Measurements from ENCODE around the gene KRT39. TPM values are rescaled to one million over a fixed set of nuclear protein-coding genes. Genes with fewer than 3 reads are reported as not detected.

KRT39 gene
- total and polyA plus RNA-seq, 2 experiments from 2014 or later, result not detected

DNA sequence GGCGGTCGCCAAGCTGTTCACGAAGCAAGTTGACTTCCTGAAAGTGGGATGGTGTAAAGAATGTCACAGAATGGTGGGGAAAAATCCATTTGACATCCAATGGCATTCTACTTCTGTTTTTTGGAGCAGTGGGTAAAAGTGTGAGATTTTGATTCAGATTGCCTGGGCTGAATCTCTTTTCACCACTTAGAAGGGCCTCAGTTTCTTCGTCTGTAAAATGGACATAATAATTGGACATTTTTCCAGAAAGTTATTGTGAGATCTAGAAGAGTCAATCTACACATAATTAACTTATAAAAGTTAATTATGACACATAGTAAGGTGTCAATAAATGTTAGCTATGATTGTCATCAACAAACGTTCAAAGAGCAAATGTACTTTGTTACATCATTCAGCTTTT lies 14.4 kb upstream of the KRT39 start:
- Histone ChIP-seq H3K4me3 (no peak overlapping the region), H3F3A (replicated peaks; ENCODE audit: low read depth) (no peaks in the 10 kb centered on the region), H4K20me1 (replicated peaks; ENCODE audit: insufficient read depth) (no peaks in the 10 kb centered on the region), H3K79me2 (replicated peaks; ENCODE audit: insufficient read depth) (no peaks in the 10 kb centered on the region), H3K27ac (ENCODE audit: low read depth) (no peak overlapping the region), H3K9me2 (ENCODE audit: insufficient read depth) (0 out of 2 replicates have a peak, but pooled peaks cover 3% of the 10 kb centered on the region), H2AFZ (no peak overlapping the region), H3K4me2 (no peak overlapping the region), H3K4me1 (ENCODE audit: insufficient read depth) (0 out of 2 replicates have a peak, but pooled peaks cover 3% of the 10 kb centered on the region), H3K36me3 (ENCODE audit: insufficient read depth) (no peaks in the 10 kb centered on the region), H3K27me3 (ENCODE audit: insufficient read depth) (no peaks in the 10 kb centered on the region)
- H3K36me3 Mint-ChIP-seq (ENCODE audit: low read depth), result no peaks in the 10 kb centered on the region
- H3K27me3 Mint-ChIP-seq (ENCODE audit: insufficient read depth, low read depth, poor library complexity), result peaks cover 6% of the 10 kb centered on the region
- peaks cover 11% of the 10 kb centered on the region; the same call in 2 of the 3 replicates for H3K4me1 Mint-ChIP-seq
- TF ChIP-seq CREB1 (CRISPR knock-in tag; IDR thresholded peaks at IDR 0.05; ENCODE audit: low read depth) (no peak), ZNF331 (CRISPR knock-in tag; IDR thresholded peaks at IDR 0.05; ENCODE audit: low read depth) (no peak), EZH2phosphoT487 (IDR thresholded peaks at IDR 0.05; ENCODE audit: unreplicated experiment) (no peak), JUNB (IDR thresholded peaks at IDR 0.05; ENCODE audit: unreplicated experiment) (no peak), ZNF114 (CRISPR knock-in tag; IDR thresholded peaks at IDR 0.05) (no peak), EZH2 (IDR thresholded peaks at IDR 0.05; ENCODE audit: low read depth, unreplicated experiment) (no peak), POLR2AphosphoS5 (IDR thresholded peaks at IDR 0.05; ENCODE audit: low read depth) (no peak), STAT1 (IDR thresholded peaks at IDR 0.05; ENCODE audit: unreplicated experiment) (no peak), NANOG (IDR thresholded peaks at IDR 0.05; ENCODE audit: borderline replicate concordance) (no peak)
- TF ChIP-seq, protein P1, sequence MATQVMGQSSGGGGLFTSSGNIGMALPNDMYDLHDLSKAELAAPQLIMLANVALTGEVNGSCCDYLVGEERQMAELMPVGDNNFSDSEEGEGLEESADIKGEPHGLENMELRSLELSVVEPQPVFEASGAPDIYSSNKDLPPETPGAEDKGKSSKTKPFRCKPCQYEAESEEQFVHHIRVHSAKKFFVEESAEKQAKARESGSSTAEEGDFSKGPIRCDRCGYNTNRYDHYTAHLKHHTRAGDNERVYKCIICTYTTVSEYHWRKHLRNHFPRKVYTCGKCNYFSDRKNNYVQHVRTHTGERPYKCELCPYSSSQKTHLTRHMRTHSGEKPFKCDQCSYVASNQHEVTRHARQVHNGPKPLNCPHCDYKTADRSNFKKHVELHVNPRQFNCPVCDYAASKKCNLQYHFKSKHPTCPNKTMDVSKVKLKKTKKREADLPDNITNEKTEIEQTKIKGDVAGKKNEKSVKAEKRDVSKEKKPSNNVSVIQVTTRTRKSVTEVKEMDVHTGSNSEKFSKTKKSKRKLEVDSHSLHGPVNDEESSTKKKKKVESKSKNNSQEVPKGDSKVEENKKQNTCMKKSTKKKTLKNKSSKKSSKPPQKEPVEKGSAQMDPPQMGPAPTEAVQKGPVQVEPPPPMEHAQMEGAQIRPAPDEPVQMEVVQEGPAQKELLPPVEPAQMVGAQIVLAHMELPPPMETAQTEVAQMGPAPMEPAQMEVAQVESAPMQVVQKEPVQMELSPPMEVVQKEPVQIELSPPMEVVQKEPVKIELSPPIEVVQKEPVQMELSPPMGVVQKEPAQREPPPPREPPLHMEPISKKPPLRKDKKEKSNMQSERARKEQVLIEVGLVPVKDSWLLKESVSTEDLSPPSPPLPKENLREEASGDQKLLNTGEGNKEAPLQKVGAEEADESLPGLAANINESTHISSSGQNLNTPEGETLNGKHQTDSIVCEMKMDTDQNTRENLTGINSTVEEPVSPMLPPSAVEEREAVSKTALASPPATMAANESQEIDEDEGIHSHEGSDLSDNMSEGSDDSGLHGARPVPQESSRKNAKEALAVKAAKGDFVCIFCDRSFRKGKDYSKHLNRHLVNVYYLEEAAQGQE (IDR thresholded peaks at IDR 0.05; ENCODE audit: unreplicated experiment), result no peak
- TF ChIP-seq, protein P2, sequence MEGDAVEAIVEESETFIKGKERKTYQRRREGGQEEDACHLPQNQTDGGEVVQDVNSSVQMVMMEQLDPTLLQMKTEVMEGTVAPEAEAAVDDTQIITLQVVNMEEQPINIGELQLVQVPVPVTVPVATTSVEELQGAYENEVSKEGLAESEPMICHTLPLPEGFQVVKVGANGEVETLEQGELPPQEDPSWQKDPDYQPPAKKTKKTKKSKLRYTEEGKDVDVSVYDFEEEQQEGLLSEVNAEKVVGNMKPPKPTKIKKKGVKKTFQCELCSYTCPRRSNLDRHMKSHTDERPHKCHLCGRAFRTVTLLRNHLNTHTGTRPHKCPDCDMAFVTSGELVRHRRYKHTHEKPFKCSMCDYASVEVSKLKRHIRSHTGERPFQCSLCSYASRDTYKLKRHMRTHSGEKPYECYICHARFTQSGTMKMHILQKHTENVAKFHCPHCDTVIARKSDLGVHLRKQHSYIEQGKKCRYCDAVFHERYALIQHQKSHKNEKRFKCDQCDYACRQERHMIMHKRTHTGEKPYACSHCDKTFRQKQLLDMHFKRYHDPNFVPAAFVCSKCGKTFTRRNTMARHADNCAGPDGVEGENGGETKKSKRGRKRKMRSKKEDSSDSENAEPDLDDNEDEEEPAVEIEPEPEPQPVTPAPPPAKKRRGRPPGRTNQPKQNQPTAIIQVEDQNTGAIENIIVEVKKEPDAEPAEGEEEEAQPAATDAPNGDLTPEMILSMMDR (conservative IDR thresholded peaks at IDR 0.05; ENCODE audit: low read depth in 2 of 2), result no peak
- TF ChIP-seq, protein P3, sequence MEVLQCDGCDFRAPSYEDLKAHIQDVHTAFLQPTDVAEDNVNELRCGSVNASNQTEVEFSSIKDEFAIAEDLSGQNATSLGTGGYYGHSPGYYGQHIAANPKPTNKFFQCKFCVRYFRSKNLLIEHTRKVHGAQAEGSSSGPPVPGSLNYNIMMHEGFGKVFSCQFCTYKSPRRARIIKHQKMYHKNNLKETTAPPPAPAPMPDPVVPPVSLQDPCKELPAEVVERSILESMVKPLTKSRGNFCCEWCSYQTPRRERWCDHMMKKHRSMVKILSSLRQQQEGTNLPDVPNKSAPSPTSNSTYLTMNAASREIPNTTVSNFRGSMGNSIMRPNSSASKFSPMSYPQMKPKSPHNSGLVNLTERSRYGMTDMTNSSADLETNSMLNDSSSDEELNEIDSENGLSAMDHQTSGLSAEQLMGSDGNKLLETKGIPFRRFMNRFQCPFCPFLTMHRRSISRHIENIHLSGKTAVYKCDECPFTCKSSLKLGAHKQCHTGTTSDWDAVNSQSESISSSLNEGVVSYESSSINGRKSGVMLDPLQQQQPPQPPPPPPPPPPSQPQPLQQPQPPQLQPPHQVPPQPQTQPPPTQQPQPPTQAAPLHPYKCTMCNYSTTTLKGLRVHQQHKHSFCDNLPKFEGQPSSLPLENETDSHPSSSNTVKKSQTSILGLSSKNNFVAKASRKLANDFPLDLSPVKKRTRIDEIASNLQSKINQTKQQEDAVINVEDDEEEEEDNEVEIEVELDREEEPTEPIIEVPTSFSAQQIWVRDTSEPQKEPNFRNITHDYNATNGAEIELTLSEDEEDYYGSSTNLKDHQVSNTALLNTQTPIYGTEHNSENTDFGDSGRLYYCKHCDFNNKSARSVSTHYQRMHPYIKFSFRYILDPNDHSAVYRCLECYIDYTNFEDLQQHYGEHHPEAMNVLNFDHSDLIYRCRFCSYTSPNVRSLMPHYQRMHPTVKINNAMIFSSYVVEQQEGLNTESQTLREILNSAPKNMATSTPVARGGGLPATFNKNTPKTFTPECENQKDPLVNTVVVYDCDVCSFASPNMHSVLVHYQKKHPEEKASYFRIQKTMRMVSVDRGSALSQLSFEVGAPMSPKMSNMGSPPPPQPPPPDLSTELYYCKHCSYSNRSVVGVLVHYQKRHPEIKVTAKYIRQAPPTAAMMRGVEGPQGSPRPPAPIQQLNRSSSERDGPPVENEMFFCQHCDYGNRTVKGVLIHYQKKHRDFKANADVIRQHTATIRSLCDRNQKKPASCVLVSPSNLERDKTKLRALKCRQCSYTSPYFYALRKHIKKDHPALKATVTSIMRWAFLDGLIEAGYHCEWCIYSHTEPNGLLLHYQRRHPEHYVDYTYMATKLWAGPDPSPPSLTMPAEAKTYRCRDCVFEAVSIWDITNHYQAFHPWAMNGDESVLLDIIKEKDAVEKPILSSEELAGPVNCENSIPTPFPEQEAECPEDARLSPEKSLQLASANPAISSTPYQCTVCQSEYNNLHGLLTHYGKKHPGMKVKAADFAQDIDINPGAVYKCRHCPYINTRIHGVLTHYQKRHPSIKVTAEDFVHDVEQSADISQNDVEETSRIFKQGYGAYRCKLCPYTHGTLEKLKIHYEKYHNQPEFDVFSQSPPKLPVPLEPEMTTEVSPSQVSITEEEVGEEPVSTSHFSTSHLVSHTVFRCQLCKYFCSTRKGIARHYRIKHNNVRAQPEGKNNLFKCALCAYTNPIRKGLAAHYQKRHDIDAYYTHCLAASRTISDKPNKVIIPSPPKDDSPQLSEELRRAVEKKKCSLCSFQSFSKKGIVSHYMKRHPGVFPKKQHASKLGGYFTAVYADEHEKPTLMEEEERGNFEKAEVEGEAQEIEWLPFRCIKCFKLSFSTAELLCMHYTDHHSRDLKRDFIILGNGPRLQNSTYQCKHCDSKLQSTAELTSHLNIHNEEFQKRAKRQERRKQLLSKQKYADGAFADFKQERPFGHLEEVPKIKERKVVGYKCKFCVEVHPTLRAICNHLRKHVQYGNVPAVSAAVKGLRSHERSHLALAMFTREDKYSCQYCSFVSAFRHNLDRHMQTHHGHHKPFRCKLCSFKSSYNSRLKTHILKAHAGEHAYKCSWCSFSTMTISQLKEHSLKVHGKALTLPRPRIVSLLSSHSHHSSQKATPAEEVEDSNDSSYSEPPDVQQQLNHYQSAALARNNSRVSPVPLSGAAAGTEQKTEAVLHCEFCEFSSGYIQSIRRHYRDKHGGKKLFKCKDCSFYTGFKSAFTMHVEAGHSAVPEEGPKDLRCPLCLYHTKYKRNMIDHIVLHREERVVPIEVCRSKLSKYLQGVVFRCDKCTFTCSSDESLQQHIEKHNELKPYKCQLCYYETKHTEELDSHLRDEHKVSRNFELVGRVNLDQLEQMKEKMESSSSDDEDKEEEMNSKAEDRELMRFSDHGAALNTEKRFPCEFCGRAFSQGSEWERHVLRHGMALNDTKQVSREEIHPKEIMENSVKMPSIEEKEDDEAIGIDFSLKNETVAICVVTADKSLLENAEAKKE (CRISPR knock-in tag; IDR thresholded peaks at IDR 0.05), result no peak
- TF ChIP-seq, protein P4, sequence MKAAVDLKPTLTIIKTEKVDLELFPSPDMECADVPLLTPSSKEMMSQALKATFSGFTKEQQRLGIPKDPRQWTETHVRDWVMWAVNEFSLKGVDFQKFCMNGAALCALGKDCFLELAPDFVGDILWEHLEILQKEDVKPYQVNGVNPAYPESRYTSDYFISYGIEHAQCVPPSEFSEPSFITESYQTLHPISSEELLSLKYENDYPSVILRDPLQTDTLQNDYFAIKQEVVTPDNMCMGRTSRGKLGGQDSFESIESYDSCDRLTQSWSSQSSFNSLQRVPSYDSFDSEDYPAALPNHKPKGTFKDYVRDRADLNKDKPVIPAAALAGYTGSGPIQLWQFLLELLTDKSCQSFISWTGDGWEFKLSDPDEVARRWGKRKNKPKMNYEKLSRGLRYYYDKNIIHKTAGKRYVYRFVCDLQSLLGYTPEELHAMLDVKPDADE (IDR thresholded peaks at IDR 0.05), result no peak
- ATAC-seq (no peak), DNase-seq (ENCODE audit: low spot score) (no peak)
- no peaks in the 10 kb centered on the region for H3K9me3 Mint-ChIP-seq
- H3K4me3 Mint-ChIP-seq, result no peak overlapping the region
- H3K27ac Mint-ChIP-seq, result no peak overlapping the region

Data from GM23338 (cell line).